Measurements from ENCODE around the gene ASIP.

GRCh38 chr20:34299556-34300255 is 58.5 kb downstream of the ASIP start:
- no peak for TF ChIP-seq CREB5 (CRISPR knock-in tag; IDR thresholded peaks at IDR 0.05; ENCODE audit: low read depth)
- no peak for TF ChIP-seq ZFP3 (CRISPR knock-in tag; IDR thresholded peaks at IDR 0.05)
- no peak for TF ChIP-seq ARNTL (CRISPR knock-in tag; IDR thresholded peaks at IDR 0.05; ENCODE audit: borderline replicate concordance, low read depth)
- no peak for TF ChIP-seq PATZ1 (CRISPR knock-in tag; IDR thresholded peaks at IDR 0.05; ENCODE audit: borderline replicate concordance)
- TF ChIP-seq PPARA (CRISPR knock-in tag; IDR thresholded peaks at IDR 0.05; ENCODE audit: borderline replicate concordance), result no peak
- no peak for TF ChIP-seq ZNF70 (CRISPR knock-in tag; IDR thresholded peaks at IDR 0.05)

All from SK-N-SH treated with all-trans-retinoic acid at 6 μM for 48 hours (cell line).